ENCODE data around the gene VDAC1.

GRCh38 chr5:133995341-133995740 lies 9.4 kb downstream of the VDAC1 start:
- TF ChIP-seq, protein P1, sequence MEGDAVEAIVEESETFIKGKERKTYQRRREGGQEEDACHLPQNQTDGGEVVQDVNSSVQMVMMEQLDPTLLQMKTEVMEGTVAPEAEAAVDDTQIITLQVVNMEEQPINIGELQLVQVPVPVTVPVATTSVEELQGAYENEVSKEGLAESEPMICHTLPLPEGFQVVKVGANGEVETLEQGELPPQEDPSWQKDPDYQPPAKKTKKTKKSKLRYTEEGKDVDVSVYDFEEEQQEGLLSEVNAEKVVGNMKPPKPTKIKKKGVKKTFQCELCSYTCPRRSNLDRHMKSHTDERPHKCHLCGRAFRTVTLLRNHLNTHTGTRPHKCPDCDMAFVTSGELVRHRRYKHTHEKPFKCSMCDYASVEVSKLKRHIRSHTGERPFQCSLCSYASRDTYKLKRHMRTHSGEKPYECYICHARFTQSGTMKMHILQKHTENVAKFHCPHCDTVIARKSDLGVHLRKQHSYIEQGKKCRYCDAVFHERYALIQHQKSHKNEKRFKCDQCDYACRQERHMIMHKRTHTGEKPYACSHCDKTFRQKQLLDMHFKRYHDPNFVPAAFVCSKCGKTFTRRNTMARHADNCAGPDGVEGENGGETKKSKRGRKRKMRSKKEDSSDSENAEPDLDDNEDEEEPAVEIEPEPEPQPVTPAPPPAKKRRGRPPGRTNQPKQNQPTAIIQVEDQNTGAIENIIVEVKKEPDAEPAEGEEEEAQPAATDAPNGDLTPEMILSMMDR (IDR thresholded peaks at IDR 0.05) = no peak
- TF ChIP-seq EZH2 (IDR thresholded peaks at IDR 0.05; ENCODE audit: borderline replicate concordance, insufficient read depth, low read depth, low read length, poor library complexity, severe bottlenecking) = no peak
